Renal pelvis (tissue), 4 donors: ENCODE measurements around the gene TMEM203. TPM values are rescaled to one million over a fixed set of nuclear protein-coding genes. Genes with fewer than 3 reads are reported as not detected.

Experiments
- DNase-seq: peaks from one replicate; pipeline ENCODE4 v3.0.0-alpha.2; 2013
- polyA plus RNA-seq, 3 donors: library from polyadenylated mRNA; unstranded; fragments of 120-200 nt; gene quantifications; one replicate each; pipeline ENCODE4 v1.2.1, GENCODE V29; 2013; ENCODE audit not compliant: insufficient read length in 3 of 3

The TMEM203 gene
- polyA plus RNA-seq, 3 donors = 41.9 to 47.5 (median 44.7) TPM

- no peak for DNase-seq
Measured at GRCh38 chr9:137159105-137160053, 46.1 kb downstream of the TMEM203 start.

GRCh38 chr9:137158625-137159024, 46.8 kb downstream of the TMEM203 start:
- DNase-seq = no peak

GRCh38 chr9:137157618-137158415, 47.6 kb downstream of the TMEM203 start:
- no peak for DNase-seq

GRCh38 chr9:137156567-137157375, 48.7 kb downstream of the TMEM203 start:
- no peak for DNase-seq

Other genes starting within 250 kb of the TMEM203 start
- 10 to 100 TPM; 52.6 to 87.9 (median 87.8) TPM for gene PTGDS, start 228.1 kb downstream of the TMEM203 start, polyA plus RNA-seq
- gene LCNL1, start 222.7 kb downstream of the TMEM203 start, polyA plus RNA-seq = under 1 TPM; 0.18 to 0.38 (median 0.36) TPM
- gene PAXX, start 213.2 kb downstream of the TMEM203 start, polyA plus RNA-seq = 10 to 100 TPM; 33.4 to 40.8 (median 40.4) TPM
- under 1 TPM; 0.29 to 0.57 (median 0.47) TPM for gene CLIC3, start 209.1 kb downstream of the TMEM203 start, polyA plus RNA-seq
- 10 to 100 TPM; 56.6 to 68.7 (median 63.6) TPM for gene ABCA2, start 177.4 kb downstream of the TMEM203 start, polyA plus RNA-seq
- under 1 TPM in 1 of 3 donors, not detected in 2; 0.18 TPM for gene FUT7, start 173.6 kb downstream of the TMEM203 start, polyA plus RNA-seq
- gene NPDC1, start 159.5 kb downstream of the TMEM203 start, polyA plus RNA-seq = 10 to 100 TPM; 28.3 to 38.5 (median 32.0) TPM
- 1 to 10 TPM; 5.5 to 7.4 (median 7.3) TPM for gene ENTPD2, start 151.6 kb downstream of the TMEM203 start, polyA plus RNA-seq
- 10 to 100 TPM in 1 of 3 donors, 1 to 10 TPM in 2; 8.0 to 10.4 (median 10.0) TPM for gene SAPCD2, start 135.1 kb downstream of the TMEM203 start, polyA plus RNA-seq
- gene UAP1L1, start 128.1 kb downstream of the TMEM203 start, polyA plus RNA-seq = 1 to 10 TPM; 5.4 to 8.6 (median 6.3) TPM
- 10 to 100 TPM; 56.7 to 71.5 (median 64.7) TPM for gene MAN1B1, start 118.7 kb downstream of the TMEM203 start, polyA plus RNA-seq
- gene DPP7, start 90.9 kb downstream of the TMEM203 start, polyA plus RNA-seq = 10 to 100 TPM; 24.0 to 29.6 (median 27.7) TPM
- under 1 TPM in 1 of 3 donors, not detected in 2; 0.36 TPM for gene GRIN1, start 66.5 kb downstream of the TMEM203 start, polyA plus RNA-seq
- gene LRRC26, start 35.6 kb downstream of the TMEM203 start, polyA plus RNA-seq = under 1 TPM in 1 of 3 donors, not detected in 2; 0.34 TPM
- not detected for gene TMEM210, start 33.6 kb downstream of the TMEM203 start, polyA plus RNA-seq
- gene ANAPC2, start 17.1 kb downstream of the TMEM203 start, polyA plus RNA-seq = 10 to 100 TPM; 46.2 to 55.9 (median 51.3) TPM
- gene SSNA1, start 17.0 kb downstream of the TMEM203 start, polyA plus RNA-seq = 10 to 100 TPM; 55.4 to 69.1 (median 65.3) TPM
- gene TPRN, start 4.9 kb downstream of the TMEM203 start, polyA plus RNA-seq = 10 to 100 TPM; 14.6 to 23.2 (median 22.0) TPM
- 10 to 100 TPM; 13.3 to 18.9 (median 17.2) TPM for gene NDOR1, start 52 bp upstream of the TMEM203 start, polyA plus RNA-seq
- 10 to 100 TPM; 12.8 to 13.8 (median 13.2) TPM for gene RNF208, start 16.6 kb upstream of the TMEM203 start, polyA plus RNA-seq
- gene CYSRT1, start 19.5 kb upstream of the TMEM203 start, polyA plus RNA-seq = 10 to 100 TPM; 10.9 to 17.0 (median 16.3) TPM
- 10 to 100 TPM; 10.1 to 15.2 (median 13.8) TPM for gene RNF224, start 21.9 kb upstream of the TMEM203 start, polyA plus RNA-seq
- gene SLC34A3, start 25.3 kb upstream of the TMEM203 start, polyA plus RNA-seq = 10 to 100 TPM; 10.3 to 12.1 (median 11.4) TPM
- gene TUBB4B, start 35.6 kb upstream of the TMEM203 start, polyA plus RNA-seq = 100 to 1,000 TPM; 383 to 516 (median 420) TPM
- 1 to 10 TPM; 2.8 to 3.9 (median 3.9) TPM for gene STPG3, start 45.6 kb upstream of the TMEM203 start, polyA plus RNA-seq
- 10 to 100 TPM; 57.3 to 65.4 (median 61.7) TPM for gene NELFB, start 49.7 kb upstream of the TMEM203 start, polyA plus RNA-seq
- 1 to 10 TPM; 5.8 to 8.1 (median 7.3) TPM for gene TOR4A, start 72.1 kb upstream of the TMEM203 start, polyA plus RNA-seq
- 1 to 10 TPM; 7.4 to 9.7 (median 8.5) TPM for gene NRARP, start 96.6 kb upstream of the TMEM203 start, polyA plus RNA-seq
- gene EXD3, start 217.5 kb upstream of the TMEM203 start, polyA plus RNA-seq = 10 to 100 TPM; 16.0 to 25.3 (median 25.2) TPM
- 10 to 100 TPM in 2 of 3 donors, 1 to 10 TPM in 1; 6.7 to 12.3 (median 10.7) TPM for gene NOXA1, start 217.7 kb upstream of the TMEM203 start, polyA plus RNA-seq
- gene ENTPD8, start 235.7 kb upstream of the TMEM203 start, polyA plus RNA-seq = 1 to 10 TPM in 1 of 3 donors, under 1 TPM in 2; 0.61 to 1.0 (median 0.86) TPM